Pancreas (tissue), 10 donors: ENCODE measurements around the gene CNDP1. TPM values are rescaled to one million over a fixed set of nuclear protein-coding genes. Genes with fewer than 3 reads are reported as not detected.
A peak's percentile ranks its signal among the peaks of the same experiment; 100 is the strongest.

Experiments used
- ATAC-seq, 4 donors: fragments of 200-7000 bp; cut with Tn5 transposase; one replicate each; pipeline versions ENCODE4 v1.8.0 to v1.9.1; 2020; ENCODE audit warnings: mild to moderate bottlenecking in 4 of 4, moderate library complexity in 4 of 4
- DNase-seq, 6 donors: peaks; one replicate each; pipeline ENCODE4 v3.0.0-alpha.2; 2020
- FAIRE-seq: peaks from 2 replicates; lab custom pipeline; 2012; peaks lifted over from hg19 to GRCh38; lab: Jason Lieb, UNC
- H3K27ac ChIP-seq, 4 donors: fragments of 200-600 bp; sonication (generic); 1 replicate in 3 of 4; 2 replicates in 1 of 4; pipeline versions ENCODE4 v1.5.0 to v1.8.0; 2020
- H3K27me3 ChIP-seq, 4 donors: fragments of 200-600 bp; one replicate each; pipeline ENCODE4 v1.8.0; 2021
- H3K36me3 ChIP-seq, 3 donors: fragments of 200-600 bp; sonication (generic) in 1 of 3; one replicate each; pipeline versions ENCODE4 v1.5.0 to v1.8.0; 2020 to 2021
- H3K4me1 ChIP-seq, 3 donors: fragments of 200-600 bp; one replicate each; pipeline ENCODE4 v1.8.0; 2021
- H3K4me3 ChIP-seq, 4 donors: fragments of 200-600 bp; sonication (generic) in 2 of 4; one replicate each; pipeline versions ENCODE4 v1.5.0 to v1.8.0; 2020 to 2021
- H3K9me3 ChIP-seq, 4 donors: fragments of 200-600 bp; one replicate each; pipeline ENCODE4 v1.8.0; 2021
- WGBS, 2 donors: extraction: QIAGEN DNeasy Blood & Tissue Kit; methylation state at CpG; one replicate each; pipeline ENCODE4 v1.1.7; 2013; 5-methylcytosine and 5-hydroxymethylcytosine counted together
- intact Hi-C, 3 donors: fragments of 100-400 bp; cut with DNase I; formaldehyde crosslinking; loops; one replicate each; pipeline versions ENCODE4 v1.11.1 to v1.14.2; 2022
- polyA plus RNA-seq, 2 donors: library from polyadenylated mRNA; stranded (reverse); fragments of 200-250 nt; gene quantifications; one replicate each; pipeline ENCODE4 v1.2.3, GENCODE V29; 2013
- total RNA-seq, 6 donors: library from RNA; stranded (reverse); fragmentation: NEBNext Ultra II Directional in 4 of 6; extraction: Animal tissue kit (Norgen Biotek cat#: 25700) in 4 of 6; gene quantifications; one replicate each; pipeline versions ENCODE4 v1.2.1 to v1.2.4, GENCODE V29; 2021 to 2023
- TF ChIP-seq, protein P1 (sequence below), 4 donors: fragments of 200-600 bp; sonication (generic) in 3 of 4; IDR thresholded peaks; one replicate each; pipeline versions ENCODE4 v1.5.0 to v1.8.0; 2021; ENCODE audit warnings: antibody characterized with exemption in 4 of 4
- donor health status: healthy with polysubstance abuse.
- donor health status: DM: no; HTN: no; CAD: no; lungs with moderate emphysema.
- donor health status: DM: no; HTN: no; CAD: no.
- donor health status: control.
- donor health status: control.
- donor health status: Bipolar disorder and iron deficiency.
- donor health status: DM: yes; HTN: yes; CAD: no.
- donor health status: DM: no; HTN: no; CAD: no.
- donor health status: DM: no; HTN: no; CAD: no.
- donor health status: DM: yes; HTN: yes; CAD: no.

Gene CNDP1
- total and polyA plus RNA-seq, 8 donors, result 0.09 to 0.84 (median 0.21) TPM; not detected in 2

DNA sequence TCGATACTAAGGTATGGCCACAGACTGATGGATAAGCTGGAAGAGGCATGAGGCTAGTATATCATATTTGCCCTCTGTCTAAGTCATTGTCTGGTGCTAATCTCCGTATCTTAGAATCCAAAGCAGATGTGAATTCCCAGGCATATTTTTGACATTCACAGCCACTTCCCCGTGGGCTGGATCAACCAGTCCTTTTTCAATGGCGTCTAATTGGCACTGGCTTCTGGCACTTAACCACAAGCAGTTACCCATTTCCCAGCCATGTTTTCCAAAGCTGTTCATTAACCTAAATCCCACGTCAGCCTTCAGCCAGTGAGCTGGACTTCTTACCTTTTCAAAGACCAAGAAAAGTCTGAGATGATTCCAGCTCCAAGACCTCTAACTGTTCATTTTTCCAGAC, 42.7 kb downstream of the CNDP1 start:
- no peaks in the 10 kb centered on the region for H3K4me1 ChIP-seq
- peak in 2 of 4 donors; percentile 53 to 85 for ATAC-seq
- peak overlapping the region in 1 of 4 donors; percentile 19 for H3K27ac ChIP-seq
- TF ChIP-seq, protein P1, sequence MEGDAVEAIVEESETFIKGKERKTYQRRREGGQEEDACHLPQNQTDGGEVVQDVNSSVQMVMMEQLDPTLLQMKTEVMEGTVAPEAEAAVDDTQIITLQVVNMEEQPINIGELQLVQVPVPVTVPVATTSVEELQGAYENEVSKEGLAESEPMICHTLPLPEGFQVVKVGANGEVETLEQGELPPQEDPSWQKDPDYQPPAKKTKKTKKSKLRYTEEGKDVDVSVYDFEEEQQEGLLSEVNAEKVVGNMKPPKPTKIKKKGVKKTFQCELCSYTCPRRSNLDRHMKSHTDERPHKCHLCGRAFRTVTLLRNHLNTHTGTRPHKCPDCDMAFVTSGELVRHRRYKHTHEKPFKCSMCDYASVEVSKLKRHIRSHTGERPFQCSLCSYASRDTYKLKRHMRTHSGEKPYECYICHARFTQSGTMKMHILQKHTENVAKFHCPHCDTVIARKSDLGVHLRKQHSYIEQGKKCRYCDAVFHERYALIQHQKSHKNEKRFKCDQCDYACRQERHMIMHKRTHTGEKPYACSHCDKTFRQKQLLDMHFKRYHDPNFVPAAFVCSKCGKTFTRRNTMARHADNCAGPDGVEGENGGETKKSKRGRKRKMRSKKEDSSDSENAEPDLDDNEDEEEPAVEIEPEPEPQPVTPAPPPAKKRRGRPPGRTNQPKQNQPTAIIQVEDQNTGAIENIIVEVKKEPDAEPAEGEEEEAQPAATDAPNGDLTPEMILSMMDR (IDR thresholded peaks at IDR 0.05), result no peak
- H3K9me3 ChIP-seq, result no peaks in the 10 kb centered on the region
- no peaks in the 10 kb centered on the region for H3K36me3 ChIP-seq
- intact Hi-C loops, result no loop called here
- WGBS, 2 donors, result 31 to 32% methylated on average over 5 of the region's 5 CpGs
- FAIRE-seq, result no peak
- H3K4me3 ChIP-seq, result no peak overlapping the region
- H3K27me3 ChIP-seq, result no peaks in the 10 kb centered on the region
- DNase-seq, result no peak

DNA sequence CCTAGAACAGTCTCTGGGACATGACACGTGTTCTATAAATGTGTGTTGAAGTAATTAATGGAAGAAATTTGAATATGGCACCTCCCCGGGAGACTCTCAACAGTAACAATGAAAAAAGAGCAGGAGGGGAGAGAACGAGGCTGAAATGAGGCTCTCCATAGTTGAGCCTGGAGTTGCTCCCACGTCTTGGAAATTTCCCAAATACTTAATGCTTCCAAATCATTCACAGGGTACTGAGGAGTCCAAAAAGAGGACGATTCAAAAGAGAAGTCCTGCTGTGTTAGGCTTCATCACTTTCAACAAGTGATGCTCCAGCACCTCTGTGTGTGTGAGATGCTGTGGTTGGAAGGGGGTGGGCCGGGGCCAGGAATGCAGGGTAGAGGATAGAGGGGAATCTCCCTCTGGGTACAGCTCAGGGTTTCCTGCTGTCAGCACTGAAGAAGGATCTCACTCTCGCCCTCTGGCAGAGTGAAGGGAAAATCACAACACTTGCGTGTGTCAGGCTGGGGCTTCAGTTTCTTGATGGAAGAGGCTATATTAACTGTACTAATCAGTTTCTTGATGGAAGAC, 45.3 kb downstream of the CNDP1 start:
- H3K4me3 ChIP-seq, result no peak overlapping the region
- H3K36me3 ChIP-seq, result no peaks in the 10 kb centered on the region
- ATAC-seq (no peak), DNase-seq (no peak), FAIRE-seq (no peak)
- TF ChIP-seq, protein P1 (IDR thresholded peaks at IDR 0.05), result no peak
- no peaks in the 10 kb centered on the region for H3K9me3 ChIP-seq
- intact Hi-C loops, result no loop called here
- H3K4me1 ChIP-seq, result no peaks in the 10 kb centered on the region
- H3K27me3 ChIP-seq, result no peaks in the 10 kb centered on the region
- WGBS, 2 donors, result 35 to 39% methylated on average over 8 of the region's 8 CpGs
- no peak overlapping the region for H3K27ac ChIP-seq

DNA sequence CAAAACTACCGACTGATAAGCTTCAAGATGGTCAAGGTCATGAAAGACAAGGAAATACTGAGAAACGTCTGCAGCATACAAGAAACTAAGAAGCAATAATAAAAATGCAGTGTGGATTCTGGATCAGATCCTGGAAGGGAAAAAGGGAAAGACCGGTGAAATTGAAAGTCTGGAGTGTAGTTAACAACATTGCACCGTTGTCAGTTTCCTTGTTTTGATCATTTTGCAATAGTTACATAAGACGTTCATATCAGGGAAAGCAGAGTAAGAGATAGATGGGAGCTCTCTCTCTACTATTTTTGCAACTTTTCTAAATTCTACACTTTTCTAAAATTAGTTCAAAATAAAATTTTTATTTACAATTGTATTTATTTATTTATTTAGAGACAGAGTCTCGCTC, 48.3 kb downstream of the CNDP1 start:
- TF ChIP-seq, protein P1 (IDR thresholded peaks at IDR 0.05), result no peak
- intact Hi-C loops, result no loop called here
- Histone ChIP-seq H3K9me3 (no peaks in the 10 kb centered on the region), H3K4me3 (no peak overlapping the region), H3K27me3 (no peaks in the 10 kb centered on the region), H3K4me1 (no peaks in the 10 kb centered on the region), H3K27ac (no peak overlapping the region), H3K36me3 (no peaks in the 10 kb centered on the region)
- ATAC-seq, result no peak
- FAIRE-seq, result no peak
- no peak for DNase-seq
- WGBS, 2 donors, result 35 to 36% methylated on average over 6 of the region's 6 CpGs

DNA sequence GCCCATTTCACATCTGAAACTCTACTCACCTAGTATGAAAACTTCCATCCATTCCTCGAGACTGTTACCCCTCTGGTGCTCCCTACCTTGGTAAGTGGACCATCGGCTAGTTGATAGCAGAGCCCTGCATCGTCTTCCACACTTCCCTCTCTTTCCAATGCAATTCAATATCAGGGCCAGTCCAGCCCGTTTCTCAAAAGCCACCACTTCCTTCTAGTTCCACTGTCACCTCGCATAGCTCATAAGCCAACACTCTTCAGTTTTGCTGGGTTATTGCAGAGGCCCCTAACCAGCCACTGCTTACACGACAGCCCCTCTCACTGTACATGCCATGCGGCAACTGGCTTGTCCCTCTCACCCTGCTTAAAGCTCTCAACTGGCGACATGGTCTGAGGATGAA, 53.1 kb downstream of the CNDP1 start:
- Histone ChIP-seq H3K27me3 (no peaks in the 10 kb centered on the region), H3K36me3 (no peaks in the 10 kb centered on the region), H3K9me3 (no peaks in the 10 kb centered on the region), H3K4me3 (no peak overlapping the region), H3K27ac (no peak overlapping the region), H3K4me1 (no peaks in the 10 kb centered on the region)
- ATAC-seq, result no peak
- FAIRE-seq, result no peak
- TF ChIP-seq, protein P1 (IDR thresholded peaks at IDR 0.05), result no peak
- intact Hi-C loops, result no loop called here
- DNase-seq, result no peak
- 50 to 65% methylated on average over 8 of the region's 8 CpGs for WGBS, 2 donors

DNA sequence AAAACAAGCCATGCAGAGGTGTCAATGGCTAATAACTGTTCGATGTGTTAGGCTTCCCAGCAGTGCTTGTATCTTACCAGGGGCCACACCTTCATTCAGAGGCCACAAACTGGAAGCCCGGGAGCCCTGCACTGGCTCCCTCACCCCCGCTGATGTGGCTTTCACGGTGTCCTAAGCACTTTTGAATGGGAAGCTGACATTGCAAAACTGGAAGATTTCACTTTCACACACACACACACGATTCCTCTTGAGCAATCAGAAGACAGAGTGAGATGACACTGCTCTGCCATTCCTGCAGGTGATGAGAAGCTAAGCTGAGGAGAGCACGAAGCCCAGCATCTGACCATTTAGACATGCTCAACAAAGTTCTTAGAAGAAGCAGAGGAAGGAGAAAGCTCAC, 54.7 kb downstream of the CNDP1 start:
- FAIRE-seq (no peak), ATAC-seq (peak in 2 of 4 donors; percentile 51 to 54), DNase-seq (no peak)
- Histone ChIP-seq H3K4me3 (no peak overlapping the region), H3K27me3 (no peaks in the 10 kb centered on the region), H3K9me3 (no peaks in the 10 kb centered on the region), H3K4me1 (no peaks in the 10 kb centered on the region), H3K36me3 (no peaks in the 10 kb centered on the region), H3K27ac (no peak overlapping the region)
- TF ChIP-seq, protein P1 (IDR thresholded peaks at IDR 0.05), result no peak
- 44 to 61% methylated on average over 6 of the region's 6 CpGs for WGBS, 2 donors
- intact Hi-C loops, result no loop called here
